HL-60 (cell line): ENCODE results near the gene PBXIP1.

Experiments used
- GABPA ChIP-seq: IDR thresholded peaks from 2 replicates; pipeline ENCODE4 v1.6.1; 2012; ENCODE audit warnings: low read depth
- POLR2AphosphoS5 ChIP-seq: IDR thresholded peaks from 2 replicates; pipeline ENCODE4 v1.6.1; 2012; ENCODE audit warnings: low read depth
- SPI1 ChIP-seq: IDR thresholded peaks from 2 replicates; pipeline ENCODE4 v1.6.1; 2012; ENCODE audit warnings: low read depth, mild to moderate bottlenecking, borderline replicate concordance
- TF ChIP-seq, protein P1 (sequence below): IDR thresholded peaks from one replicate; pipeline ENCODE4 v1.5.1; 2011; ENCODE audit warnings: low read length, control low read depth, inconsistent platforms; ENCODE audit not compliant: insufficient read depth

DNA sequence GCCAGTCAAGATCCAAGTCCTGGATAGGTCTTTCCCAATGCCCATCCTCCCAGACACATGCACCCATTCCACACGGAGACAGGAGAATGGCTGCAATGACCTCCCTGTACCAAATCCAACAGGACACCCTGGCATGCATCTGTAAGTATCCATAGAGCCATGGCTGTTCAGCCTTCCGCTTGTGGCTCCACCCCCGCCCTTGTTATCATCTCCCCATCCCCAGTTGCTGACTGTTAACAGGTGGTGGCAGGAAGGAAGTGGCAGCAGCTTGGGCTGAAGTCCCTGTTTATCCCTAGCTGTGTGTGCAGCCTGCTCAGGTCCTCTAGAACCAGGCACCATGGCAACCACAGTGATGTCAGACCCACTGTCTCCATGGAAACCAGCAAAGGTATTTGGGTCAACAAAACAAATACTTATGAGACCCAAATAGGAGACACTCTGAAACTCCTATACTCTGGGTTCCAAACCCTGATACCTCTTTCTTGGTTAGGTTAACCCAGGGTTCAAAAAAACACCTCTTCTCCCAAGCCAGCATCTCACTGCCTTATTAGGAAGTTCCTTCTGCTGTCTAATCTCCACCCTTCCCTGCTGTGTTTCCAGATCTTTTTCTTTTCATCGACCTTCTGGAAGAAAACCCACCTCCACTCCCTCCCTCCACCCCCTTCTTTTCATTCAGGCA lies 721 bp downstream of the PBXIP1 start:
- TF ChIP-seq, protein P1, sequence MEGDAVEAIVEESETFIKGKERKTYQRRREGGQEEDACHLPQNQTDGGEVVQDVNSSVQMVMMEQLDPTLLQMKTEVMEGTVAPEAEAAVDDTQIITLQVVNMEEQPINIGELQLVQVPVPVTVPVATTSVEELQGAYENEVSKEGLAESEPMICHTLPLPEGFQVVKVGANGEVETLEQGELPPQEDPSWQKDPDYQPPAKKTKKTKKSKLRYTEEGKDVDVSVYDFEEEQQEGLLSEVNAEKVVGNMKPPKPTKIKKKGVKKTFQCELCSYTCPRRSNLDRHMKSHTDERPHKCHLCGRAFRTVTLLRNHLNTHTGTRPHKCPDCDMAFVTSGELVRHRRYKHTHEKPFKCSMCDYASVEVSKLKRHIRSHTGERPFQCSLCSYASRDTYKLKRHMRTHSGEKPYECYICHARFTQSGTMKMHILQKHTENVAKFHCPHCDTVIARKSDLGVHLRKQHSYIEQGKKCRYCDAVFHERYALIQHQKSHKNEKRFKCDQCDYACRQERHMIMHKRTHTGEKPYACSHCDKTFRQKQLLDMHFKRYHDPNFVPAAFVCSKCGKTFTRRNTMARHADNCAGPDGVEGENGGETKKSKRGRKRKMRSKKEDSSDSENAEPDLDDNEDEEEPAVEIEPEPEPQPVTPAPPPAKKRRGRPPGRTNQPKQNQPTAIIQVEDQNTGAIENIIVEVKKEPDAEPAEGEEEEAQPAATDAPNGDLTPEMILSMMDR: no peak
- TF ChIP-seq POLR2AphosphoS5: no peak; the same call in 1 of the 2 replicates
- peak; percentile 33; the same call in 1 of the 2 replicates for TF ChIP-seq SPI1
- no peak for TF ChIP-seq GABPA
